Hair follicle dermal papilla cell (primary cell): ENCODE results near the gene LIX1L. TPM values are rescaled to one million over a fixed set of nuclear protein-coding genes. Genes with fewer than 3 reads are reported as not detected.

Experiments
- total RNA-seq: library from RNA; depleted of rRNA; stranded (reverse); fragments of >200 nt; gene quantifications from 2 replicates; pipeline ENCODE4 v1.2.3, GENCODE V29; 2012

Gene LIX1L
- total RNA-seq = 50.8 and 52.1 TPM in 2 replicates

GRCh38 chr1:145957443-145958319 is at the start of gene LIX1L:
Gene LIX1L (minus strand): TSS chr1:145958017. CDS start chr1:145957927, 90 bp downstream.

DNA sequence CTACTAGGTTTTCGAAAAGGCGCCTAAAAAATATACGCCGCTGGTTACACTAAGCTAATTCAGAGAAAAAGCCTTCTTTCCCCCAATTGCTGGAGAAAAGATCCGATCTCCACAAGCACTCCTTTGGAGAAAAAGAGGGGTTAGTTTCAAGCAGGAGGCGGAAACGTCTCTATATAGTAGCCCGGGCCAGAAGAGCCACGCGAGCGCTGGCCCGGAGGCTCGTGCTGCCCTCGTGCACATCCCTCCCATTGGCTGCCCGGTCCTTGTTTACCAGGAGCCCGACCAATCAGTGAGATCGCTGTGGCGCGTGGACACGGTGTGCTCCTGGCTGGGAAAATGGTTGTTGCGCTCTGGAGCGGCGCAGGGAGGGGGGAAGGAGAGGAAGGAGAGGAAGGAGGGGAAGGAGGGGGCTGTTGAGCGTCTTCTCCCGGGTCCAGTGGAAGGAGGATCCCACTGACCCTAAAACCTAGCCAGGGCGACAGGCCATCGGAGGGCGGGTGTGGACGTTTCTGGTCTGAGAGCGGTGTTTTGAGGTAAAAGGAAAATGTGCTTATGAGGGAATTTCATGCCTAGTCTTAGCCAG is 38.7 kb upstream of the LIX1L start, which contains the start of gene TXNIP:
Gene TXNIP (minus strand): TSS at position 147 of the 583 bp plus-strand sequence. CDS start 313 bp downstream, outside the sequence.

GRCh38 chr1:145964328-145965118 is 6.7 kb upstream of the LIX1L start, which contains the start of the genes ANKRD34A and POLR3GL:
Gene ANKRD34A (minus strand): TSS chr1:145964575. CDS start chr1:145961759, 2,816 bp downstream.
Gene POLR3GL (plus strand): TSS chr1:145964690. CDS start chr1:145974866, 10,176 bp downstream.

GRCh38 chr1:145927063-145927886 is 30.5 kb downstream of the LIX1L start, which contains the start of gene RBM8A:
Gene RBM8A (minus strand): TSS chr1:145927484. CDS start chr1:145927426, 58 bp downstream.

GRCh38 chr1:145918144-145918991 is 39.4 kb downstream of the LIX1L start, which contains the start of gene PEX11B:
Gene PEX11B (minus strand): TSS chr1:145918717. CDS start chr1:145918688, 29 bp downstream.

DNA sequence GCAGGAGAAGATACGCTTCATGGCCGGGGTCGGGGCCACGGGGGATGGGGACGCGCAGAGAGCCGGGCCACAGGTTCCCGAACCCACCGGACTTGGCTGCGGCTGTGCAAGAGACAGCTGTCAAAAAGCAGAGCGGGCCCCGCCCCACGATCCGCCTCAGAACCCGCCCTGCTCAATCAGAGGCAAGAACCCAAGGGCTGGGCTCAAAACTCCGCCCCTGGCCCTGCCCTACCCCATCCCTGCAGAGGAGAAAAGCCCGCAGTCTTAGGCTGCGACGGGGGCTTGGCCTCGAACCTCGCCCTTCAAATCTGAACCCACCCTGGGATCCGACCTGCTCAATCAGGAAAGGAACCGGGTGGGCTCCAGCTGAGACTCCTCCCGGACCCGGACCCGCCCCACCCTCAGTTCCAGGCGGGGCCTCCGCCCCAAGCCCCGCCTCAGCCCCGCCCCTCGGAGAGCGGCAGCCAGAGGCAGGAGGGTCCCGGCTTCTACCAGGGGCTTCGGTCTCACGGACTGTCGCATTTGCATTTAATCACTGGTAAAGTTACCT is 72.0 kb downstream of the LIX1L start, which contains the start of gene ANKRD35:
Gene ANKRD35 (minus strand): TSS at position 129 of the 550 bp plus-strand sequence. CDS start 108 bp downstream, at position 21.

Other genes starting within 250 kb of the LIX1L start
- gene CD160, start 238.5 kb downstream of the LIX1L start, total RNA-seq = not detected in 2 replicates
- gene RNF115, start 133.9 kb downstream of the LIX1L start, total RNA-seq = 32.1 and 40.1 TPM in 2 replicates
- gene POLR3C, start 133.8 kb downstream of the LIX1L start, total RNA-seq = 69.9 and 70.7 TPM in 2 replicates
- gene NUDT17, start 112.4 kb downstream of the LIX1L start, total RNA-seq = 4.9 and 9.2 TPM in 2 replicates
- 23.5 and 24.3 TPM in 2 replicates for gene PIAS3, start 98.9 kb downstream of the LIX1L start, total RNA-seq
- gene ANKRD35, start 72.2 kb downstream of the LIX1L start, total RNA-seq = 0.65 and 1.2 TPM in 2 replicates
- 1.5 and 2.6 TPM in 2 replicates for gene ITGA10, start 48.0 kb downstream of the LIX1L start, total RNA-seq
- gene PEX11B, start 39.3 kb downstream of the LIX1L start, total RNA-seq = 24.7 TPM in 2 replicates
- 46.2 and 47.6 TPM in 2 replicates for gene RBM8A, start 30.5 kb downstream of the LIX1L start, total RNA-seq
- 1.3 and 1.6 TPM in 2 replicates for gene ANKRD34A, start 6.6 kb upstream of the LIX1L start, total RNA-seq
- gene POLR3GL, start 6.7 kb upstream of the LIX1L start, total RNA-seq = 8.4 and 13.0 TPM in 2 replicates
- 34.5 and 50.3 TPM in 2 replicates for gene TXNIP, start 38.6 kb upstream of the LIX1L start, total RNA-seq
- gene HJV, start 63.7 kb upstream of the LIX1L start, total RNA-seq = not detected in 2 replicates
- gene NBPF10, start 186.8 kb upstream of the LIX1L start, total RNA-seq = 1.9 and 2.4 TPM in 2 replicates